Mesendoderm (in vitro differentiated cells): Measurements from ENCODE around the gene H6PD.

Experiments
- DNase-seq: peaks from one replicate; pipeline ENCODE4 v3.0.0; 2013
- H2AK5ac ChIP-seq: 2 replicates; pipeline ENCODE4 v1.6.1; 2013; ENCODE audit warnings: low read length, inconsistent platforms
- H2BK120ac ChIP-seq: 2 replicates; pipeline ENCODE4 v1.6.1; 2013; ENCODE audit warnings: low read depth, mild to moderate bottlenecking, low read length, moderate library complexity, mixed read lengths
- H2BK15ac ChIP-seq: replicated peaks from 2 replicates; pipeline ENCODE4 v1.6.1; 2013; ENCODE audit warnings: low read depth, mild to moderate bottlenecking, moderate library complexity
- H2BK5ac ChIP-seq: 2 replicates; pipeline ENCODE4 v1.6.1; 2013; ENCODE audit warnings: low read length, inconsistent platforms
- H3K18ac ChIP-seq: 2 replicates; pipeline ENCODE4 v1.6.1; 2013; ENCODE audit warnings: mild to moderate bottlenecking, low read length, mixed read lengths
- H3K23ac ChIP-seq: one replicate; pipeline ENCODE4 v1.6.1; 2013; ENCODE audit warnings: low read length
- H3K27ac ChIP-seq: 2 replicates; pipeline ENCODE4 v1.5.1; 2013; ENCODE audit warnings: low read depth, mild to moderate bottlenecking, inconsistent platforms, low read length, moderate library complexity
- H3K27me3 ChIP-seq: 2 replicates; pipeline ENCODE4 v1.6.1; 2013; ENCODE audit warnings: low read length, control low read depth, mild to moderate bottlenecking, inconsistent platforms; ENCODE audit not compliant: insufficient read depth, poor library complexity
- H3K36me3 ChIP-seq: 2 replicates; pipeline ENCODE4 v1.6.1; 2013; ENCODE audit warnings: low read length, inconsistent platforms; ENCODE audit not compliant: control insufficient read depth, insufficient read depth
- H3K4ac ChIP-seq: one replicate; pipeline ENCODE4 v1.6.1; 2013; ENCODE audit warnings: low read depth, mild to moderate bottlenecking, low read length, moderate library complexity
- H3K4me1 ChIP-seq: 2 replicates; pipeline ENCODE4 v1.6.1; 2013; ENCODE audit warnings: low read depth, low read length, inconsistent platforms; ENCODE audit not compliant: control insufficient read depth
- H3K4me2 ChIP-seq: 2 replicates; pipeline ENCODE4 v1.6.1; 2013; ENCODE audit warnings: low read length
- H3K4me3 ChIP-seq: 2 replicates; pipeline ENCODE4 v1.5.1; 2013; ENCODE audit warnings: mild to moderate bottlenecking, low read length
- H3K56ac ChIP-seq: one replicate; pipeline ENCODE4 v1.6.1; 2013; ENCODE audit warnings: low read length
- H3K79me1 ChIP-seq: 2 replicates; pipeline ENCODE4 v1.6.1; 2013; ENCODE audit warnings: low read length, inconsistent platforms
- H3K79me2 ChIP-seq: 2 replicates; pipeline ENCODE4 v1.6.1; 2013; ENCODE audit warnings: mild to moderate bottlenecking, low read length; ENCODE audit not compliant: control insufficient read depth, insufficient read depth
- H3K9ac ChIP-seq: 2 replicates; pipeline ENCODE4 v1.6.1; 2013; ENCODE audit warnings: low read length, inconsistent platforms
- H4K5ac ChIP-seq: one replicate; pipeline ENCODE4 v1.6.1; 2013; ENCODE audit warnings: low read length
- H4K8ac ChIP-seq: one replicate; pipeline ENCODE4 v1.6.1; 2013; ENCODE audit warnings: low read depth, mild to moderate bottlenecking, control low read depth, low read length, moderate library complexity
- WGBS: extraction: QIAGEN DNeasy Blood & Tissue Kit; methylation state at CpG from one replicate; pipeline ENCODE4 v1.1.7; 2013; ENCODE audit warnings: low lambda C conversion rate, missing lambda C conversion rate; ENCODE audit not compliant: insufficient coverage; ENCODE audit errors: extremely low coverage; 5-methylcytosine and 5-hydroxymethylcytosine counted together

H6PD gene

DNA sequence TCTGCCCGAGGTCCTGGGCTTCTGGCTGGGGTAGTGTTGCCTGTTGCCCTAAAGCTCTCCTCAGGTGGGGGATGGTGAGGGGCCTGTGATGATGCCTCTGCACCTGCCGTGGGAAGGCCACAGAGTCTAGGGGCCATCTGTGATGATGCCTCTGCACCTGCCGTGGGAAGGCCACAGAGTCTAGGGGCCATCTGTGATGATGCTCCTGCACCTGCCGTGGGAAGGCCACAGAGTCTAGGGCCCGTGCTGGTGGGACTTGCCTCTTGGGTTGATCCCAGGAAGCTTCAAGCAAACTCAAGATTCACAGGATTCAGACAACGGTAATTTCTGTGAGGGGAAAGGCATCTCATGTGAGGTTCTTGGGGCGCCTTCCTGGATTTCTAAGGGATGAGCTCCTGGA is 75.4 kb downstream of the H6PD start:
- WGBS: no CpG with 5 or more reads among the region's 7 CpGs
- no peak overlapping the region for H3K18ac ChIP-seq

DNA sequence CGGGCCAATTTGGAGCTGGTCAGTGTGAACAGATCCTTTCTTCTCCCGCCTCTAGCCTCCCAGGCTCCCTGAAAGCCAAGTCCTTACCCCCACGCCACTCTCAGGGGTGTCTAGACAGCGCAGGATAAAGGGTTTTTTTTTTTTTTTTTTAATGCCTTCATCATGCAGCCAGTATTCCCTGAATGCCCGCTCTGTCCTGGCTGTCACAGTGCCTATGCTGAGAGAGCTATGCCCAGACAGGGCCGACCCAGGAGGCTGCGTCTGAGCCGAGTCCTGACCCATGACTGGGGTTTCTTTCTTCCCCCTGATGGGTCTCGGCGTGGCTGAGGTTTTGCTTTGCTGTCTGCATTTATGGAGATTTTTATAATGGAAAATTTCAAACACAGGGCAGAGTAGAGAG is 76.5 kb downstream of the H6PD start:
- no CpG with 5 or more reads among the region's 10 CpGs for WGBS
- Histone ChIP-seq H3K4me2 (no peak overlapping the region), H2BK120ac (no peak overlapping the region), H3K27me3 (no peaks in the 10 kb centered on the region), H3K4me1 (peaks cover 5% of the 10 kb centered on the region), H4K5ac (no peak overlapping the region), H3K23ac (no peak overlapping the region), H3K79me1 (peaks cover 10% of the 10 kb centered on the region), H4K8ac (no peak overlapping the region), H3K4me3 (no peak overlapping the region), H2BK15ac (no peak overlapping the region), H2AK5ac (no peak overlapping the region), H3K18ac (no peak overlapping the region), H3K27ac (peak overlapping the region; percentile 24), H3K36me3 (no peaks in the 10 kb centered on the region), H2BK5ac (no peak overlapping the region), H3K56ac (peak overlapping the region; percentile 10), H3K4ac (no peak overlapping the region), H3K79me2 (peaks cover 3% of the 10 kb centered on the region), H3K9ac (no peak overlapping the region)
- no peak for DNase-seq

More for the DNA sequence above, 75.4 kb downstream of the H6PD start:
- no peaks in the 10 kb centered on the region for H3K27me3 ChIP-seq
- H2BK5ac ChIP-seq: no peak overlapping the region
- H3K79me2 ChIP-seq: peaks cover 3% of the 10 kb centered on the region
- H2BK15ac ChIP-seq: no peak overlapping the region
- no peak overlapping the region for H4K5ac ChIP-seq
- H2BK120ac ChIP-seq: no peak overlapping the region
- no peak overlapping the region for H3K4me3 ChIP-seq
- no peak overlapping the region for H3K9ac ChIP-seq
- no peak overlapping the region for H4K8ac ChIP-seq
- no peak overlapping the region for H3K27ac ChIP-seq
- H3K36me3 ChIP-seq: no peaks in the 10 kb centered on the region
- no peak overlapping the region for H3K23ac ChIP-seq
- H2AK5ac ChIP-seq: no peak overlapping the region
- no peak overlapping the region for H3K4me2 ChIP-seq
- no peak overlapping the region for H3K56ac ChIP-seq
- no peak overlapping the region for H3K4ac ChIP-seq
- H3K79me1 ChIP-seq: peaks cover 15% of the 10 kb centered on the region
- no peak for DNase-seq
- peaks cover 5% of the 10 kb centered on the region for H3K4me1 ChIP-seq

DNA sequence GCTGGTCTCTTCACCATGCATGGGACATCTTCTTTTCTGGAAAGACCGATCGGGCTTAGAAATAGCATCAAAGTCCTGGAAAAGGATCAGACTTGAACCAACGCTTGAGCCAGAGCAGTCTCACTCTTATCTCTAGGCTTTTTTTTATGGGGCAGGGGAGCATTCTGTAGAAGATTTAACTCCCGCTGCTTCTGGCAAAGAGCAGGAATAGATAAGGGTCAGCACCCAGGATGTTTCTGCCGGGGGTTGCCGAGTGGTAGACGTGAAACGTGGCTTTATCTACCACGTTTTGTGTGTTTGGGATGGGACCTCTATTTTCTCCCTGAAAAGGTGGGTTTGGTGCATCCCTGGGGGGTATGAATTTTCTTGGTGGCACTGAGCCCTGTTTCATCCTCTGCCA is 76.9 kb downstream of the H6PD start:
- Histone ChIP-seq H2AK5ac (no peak overlapping the region), H2BK15ac (no peak overlapping the region), H3K79me2 (peaks cover 3% of the 10 kb centered on the region), H3K23ac (no peak overlapping the region), H3K18ac (no peak overlapping the region), H3K36me3 (no peaks in the 10 kb centered on the region), H3K27me3 (no peaks in the 10 kb centered on the region), H3K79me1 (peaks cover 5% of the 10 kb centered on the region), H2BK5ac (no peak overlapping the region), H3K56ac (peak overlapping the region; percentile 10), H3K27ac (peak overlapping the region; percentile 24), H3K4me1 (peaks cover 5% of the 10 kb centered on the region), H3K4ac (no peak overlapping the region), H3K4me2 (no peak overlapping the region), H3K9ac (no peak overlapping the region), H4K5ac (no peak overlapping the region), H2BK120ac (no peak overlapping the region), H3K4me3 (no peak overlapping the region), H4K8ac (no peak overlapping the region)
- DNase-seq: peak; percentile 40
- no CpG with 5 or more reads among the region's 9 CpGs for WGBS

DNA sequence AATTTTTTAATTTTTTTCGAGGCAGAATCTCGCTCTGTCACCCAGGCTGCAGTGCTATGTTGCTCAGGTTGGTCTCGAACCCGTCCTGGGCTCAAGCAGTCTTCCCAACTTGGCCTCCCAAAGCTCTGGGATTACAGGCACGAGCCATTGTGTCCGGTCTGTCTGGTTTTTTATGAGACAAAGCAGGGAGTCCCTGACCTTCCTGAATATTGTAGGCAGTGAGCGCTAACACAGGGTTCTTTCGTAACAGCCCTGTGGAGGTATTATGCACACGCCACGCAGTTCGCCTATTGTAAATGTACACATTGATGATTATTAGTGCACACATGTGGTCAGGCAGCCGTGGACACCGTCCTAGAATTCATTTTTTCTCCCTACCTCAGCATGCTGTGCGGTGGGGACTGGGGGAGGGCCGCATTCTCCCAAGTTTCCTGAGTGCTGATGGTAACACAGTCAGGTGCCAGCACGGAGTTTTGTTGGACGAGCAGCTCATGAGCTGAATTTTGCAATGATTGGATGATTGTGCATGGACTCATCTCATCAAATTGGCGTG is 77.7 kb downstream of the H6PD start:
- Histone ChIP-seq H3K18ac (no peak overlapping the region), H3K9ac (no peak overlapping the region), H3K4me2 (no peak overlapping the region), H3K4me3 (no peak overlapping the region), H2BK15ac (no peak overlapping the region), H3K4me1 (peaks cover 5% of the 10 kb centered on the region), H2BK5ac (no peak overlapping the region), H3K27ac (no peak overlapping the region), H3K36me3 (no peaks in the 10 kb centered on the region), H3K56ac (no peak overlapping the region), H3K27me3 (no peaks in the 10 kb centered on the region), H4K8ac (no peak overlapping the region), H3K79me2 (peaks cover 3% of the 10 kb centered on the region), H3K4ac (no peak overlapping the region), H2AK5ac (no peak overlapping the region), H4K5ac (no peak overlapping the region), H2BK120ac (no peak overlapping the region), H3K79me1 (peaks cover 5% of the 10 kb centered on the region), H3K23ac (no peak overlapping the region)
- DNase-seq: no peak
- WGBS: no CpG with 5 or more reads among the region's 18 CpGs

DNA sequence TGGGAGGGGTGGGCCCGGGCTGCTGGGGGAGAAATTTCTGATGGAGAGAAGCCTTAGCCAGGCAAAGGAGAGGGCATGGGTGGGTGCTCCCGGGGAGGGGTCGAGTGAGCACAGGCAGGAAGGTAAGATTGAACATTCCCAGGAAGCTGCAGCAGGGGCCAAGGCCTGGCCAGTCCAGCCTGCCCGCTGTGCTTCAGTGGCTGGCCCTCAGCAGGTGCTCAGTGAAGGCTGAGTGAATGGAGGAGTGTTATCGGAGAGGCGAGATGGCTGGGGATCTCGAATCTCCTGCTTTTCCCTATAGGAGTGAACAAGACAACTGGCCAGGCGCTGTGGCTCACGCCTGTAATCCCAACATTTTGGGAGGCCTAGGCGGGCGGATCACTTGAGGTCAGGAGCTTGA is 79.0 kb downstream of the H6PD start:
- H3K4me2 ChIP-seq: no peak overlapping the region
- no peak overlapping the region for H2BK15ac ChIP-seq
- peaks cover 4% of the 10 kb centered on the region for H3K79me1 ChIP-seq
- H4K8ac ChIP-seq: no peak overlapping the region
- H3K36me3 ChIP-seq: no peaks in the 10 kb centered on the region
- no peak overlapping the region for H3K56ac ChIP-seq
- no peak overlapping the region for H3K23ac ChIP-seq
- H2BK120ac ChIP-seq: no peak overlapping the region
- H3K18ac ChIP-seq: no peak overlapping the region
- no peak overlapping the region for H2BK5ac ChIP-seq
- no peak overlapping the region for H4K5ac ChIP-seq
- WGBS: no CpG with 5 or more reads among the region's 11 CpGs
- no peak overlapping the region for H3K27ac ChIP-seq
- no peak overlapping the region for H3K4me3 ChIP-seq
- no peak for DNase-seq
- H3K27me3 ChIP-seq: no peaks in the 10 kb centered on the region
- peaks cover 3% of the 10 kb centered on the region for H3K79me2 ChIP-seq
- H3K4me1 ChIP-seq: peaks cover 5% of the 10 kb centered on the region
- no peak overlapping the region for H2AK5ac ChIP-seq
- H3K4ac ChIP-seq: no peak overlapping the region
- H3K9ac ChIP-seq: no peak overlapping the region

DNA sequence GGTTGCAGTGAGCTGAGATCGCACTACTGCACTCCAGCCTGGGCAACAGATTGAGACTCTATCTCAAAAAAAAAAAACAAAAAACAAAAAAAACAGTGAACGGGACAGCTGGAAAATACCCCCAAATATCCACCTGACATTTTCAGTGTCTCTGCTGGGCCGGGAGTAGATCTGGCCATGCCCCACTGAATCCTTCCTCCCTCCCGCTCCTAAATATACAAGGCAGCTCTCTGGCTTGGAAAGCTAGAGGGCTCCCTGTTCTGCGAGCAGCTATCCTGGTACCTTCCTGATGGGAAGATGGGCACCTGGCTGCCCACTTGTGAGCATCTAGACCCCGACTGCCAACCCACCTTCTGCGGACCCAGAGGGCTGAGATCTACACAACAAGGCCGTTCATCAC is 79.5 kb downstream of the H6PD start:
- no CpG with 5 or more reads among the region's 8 CpGs for WGBS
- no peak overlapping the region for H4K5ac ChIP-seq
- peaks cover 5% of the 10 kb centered on the region for H3K4me1 ChIP-seq

More for the DNA sequence above, 79.5 kb downstream of the H6PD start:
- no peak overlapping the region for H3K4me2 ChIP-seq
- H3K79me1 ChIP-seq: peaks cover 2% of the 10 kb centered on the region
- H2BK120ac ChIP-seq: no peak overlapping the region
- H2BK5ac ChIP-seq: no peak overlapping the region
- no peaks in the 10 kb centered on the region for H3K36me3 ChIP-seq
- H3K4ac ChIP-seq: no peak overlapping the region
- no peak overlapping the region for H3K9ac ChIP-seq
- H4K8ac ChIP-seq: no peak overlapping the region
- H3K18ac ChIP-seq: no peak overlapping the region
- no peak overlapping the region for H3K56ac ChIP-seq
- H3K23ac ChIP-seq: no peak overlapping the region
- DNase-seq: no peak
- no peak overlapping the region for H2BK15ac ChIP-seq
- no peaks in the 10 kb centered on the region for H3K27me3 ChIP-seq
- peaks cover 3% of the 10 kb centered on the region for H3K79me2 ChIP-seq
- no peak overlapping the region for H2AK5ac ChIP-seq
- no peak overlapping the region for H3K27ac ChIP-seq
- no peak overlapping the region for H3K4me3 ChIP-seq
